ENCODE data around the gene POLD2.
"Not testable (repeated sequence)": the region's sequence is repeated elsewhere in the genome, so short reads cannot be mapped to it uniquely, and the experiment has no call there.

The POLD2 gene

GRCh38 chr7:44134943-44135628, 11.7 kb upstream of the POLD2 start:
- DNase-seq = no peak

- DNase-seq = no peak
Measured at GRCh38 chr7:44133295-44133694, 9.9 kb upstream of the POLD2 start.

GRCh38 chr7:44132039-44132438, 8.7 kb upstream of the POLD2 start:
- no peak for DNase-seq

GRCh38 chr7:44131173-44132029, 8.1 kb upstream of the POLD2 start:
- DNase-seq = no peak

- no peak for DNase-seq
Measured at GRCh38 chr7:44128721-44129582, 5.6 kb upstream of the POLD2 start.

- no peak for DNase-seq
Measured at GRCh38 chr7:44127161-44127560, 3.8 kb upstream of the POLD2 start.

- not testable (repeated sequence) for DNase-seq
Measured at GRCh38 chr7:44126574-44126973, 3.2 kb upstream of the POLD2 start.

- no peak for DNase-seq
Measured at GRCh38 chr7:44124822-44125202, 1.5 kb upstream of the POLD2 start.

GRCh38 chr7:44122529-44122928, 819 bp downstream of the POLD2 start:
- DNase-seq = no peak

GRCh38 chr7:44121761-44122420, 1.5 kb downstream of the POLD2 start:
- no peak for DNase-seq

- no peak for DNase-seq
Measured at GRCh38 chr7:44120395-44120794, 3.0 kb downstream of the POLD2 start.

GRCh38 chr7:44119829-44120380, 3.4 kb downstream of the POLD2 start:
- no peak for DNase-seq

GRCh38 chr7:44117801-44118429, 5.4 kb downstream of the POLD2 start:
- DNase-seq = no peak

GRCh38 chr7:44116789-44117666, 6.3 kb downstream of the POLD2 start:
- DNase-seq = no peak

GRCh38 chr7:44116087-44116788, 7.1 kb downstream of the POLD2 start:
- DNase-seq = no peak

- DNase-seq = no peak
Measured at GRCh38 chr7:44114586-44115310, 8.6 kb downstream of the POLD2 start.

GRCh38 chr7:44113764-44114354, 9.5 kb downstream of the POLD2 start:
- no peak for DNase-seq

- DNase-seq = no peak
Measured at GRCh38 chr7:44112997-44113763, 10.2 kb downstream of the POLD2 start.
